GM06990 (cell line): ENCODE results near the gene OR5AR1.

ENCODE experiments used
- DNase-seq: peaks from one replicate; pipeline ENCODE4 v3.0.0-alpha.2; 2011; ENCODE audit not compliant: insufficient read length; ENCODE audit errors: extremely low read depth
- H3K27me3 ChIP-seq: replicated peaks from 2 replicates; pipeline ENCODE4 v1.6.0; 2011; ENCODE audit warnings: low read length; ENCODE audit not compliant: control insufficient read depth, insufficient read depth
- H3K36me3 ChIP-seq: 2 replicates; pipeline ENCODE4 v1.5.1; 2011; ENCODE audit warnings: low read length; ENCODE audit not compliant: control insufficient read depth, insufficient read depth
- H3K4me3 ChIP-seq: replicated peaks from 2 replicates; pipeline ENCODE4 v1.5.1; 2011; ENCODE audit warnings: low read depth, mild to moderate bottlenecking, control low read depth, low read length
- CTCF ChIP-seq: IDR thresholded peaks from 2 replicates; pipeline ENCODE4 v1.5.1; 2011; ENCODE audit warnings: low read length, control low read depth, mild to moderate bottlenecking, inconsistent platforms; ENCODE audit not compliant: insufficient read depth, poor library complexity, severe bottlenecking

The OR5AR1 gene

GRCh38 chr11:56714206-56714605 is 50.7 kb downstream of the OR5AR1 start:
- Histone ChIP-seq H3K4me3 (no peak overlapping the region), H3K36me3 (no peaks in the 10 kb centered on the region), H3K27me3 (no peaks in the 10 kb centered on the region)
- no peak for DNase-seq
- TF ChIP-seq CTCF = no peak
